GM18907 (cell line): Measurements from ENCODE around the gene NDUFA12.
"Not testable (repeated sequence)": the region's sequence is repeated elsewhere in the genome, so short reads cannot be mapped to it uniquely, and the experiment has no call there.

ENCODE experiments used
- ATAC-seq: cut with Tn5 transposase; IDR thresholded peaks from one replicate; pipeline ENCODE4 v1.9.1; 2021; ENCODE audit warnings: mild to moderate bottlenecking, moderate library complexity; ENCODE audit not compliant: unreplicated experiment

Gene NDUFA12

DNA sequence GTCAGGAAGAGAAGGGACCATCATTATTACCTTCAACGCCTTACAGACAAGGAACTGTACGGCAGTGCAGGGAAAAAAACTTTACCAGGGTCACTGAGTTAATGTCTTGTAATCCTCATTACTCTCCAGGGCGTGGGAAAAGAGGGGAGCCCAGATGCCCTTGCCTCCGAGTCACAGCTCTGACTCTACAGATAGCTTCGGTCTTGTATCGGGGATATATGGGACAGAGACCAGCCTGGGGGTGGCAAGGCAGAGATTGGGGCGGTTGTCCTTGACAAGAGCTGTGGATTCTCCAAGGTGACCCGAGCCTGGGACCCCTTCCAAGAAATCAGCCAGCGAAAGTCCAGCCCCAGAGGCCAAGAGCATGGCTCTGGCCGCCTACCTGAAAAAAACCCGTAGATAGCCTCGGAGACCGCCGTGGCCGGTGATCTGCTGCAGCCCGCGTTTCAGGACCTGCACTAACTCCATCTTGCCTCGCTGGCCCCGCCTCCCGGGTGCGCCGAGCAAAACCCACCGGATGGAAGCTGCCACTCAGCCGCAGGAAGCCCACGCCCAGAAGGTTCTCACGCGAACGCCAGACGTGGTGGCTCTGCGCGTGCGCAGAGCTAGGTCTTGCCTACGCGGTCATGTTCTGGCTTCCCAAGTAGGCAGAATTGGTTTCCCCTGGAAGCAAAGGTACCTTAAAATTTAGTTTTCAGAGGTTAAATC is at the start of gene NDUFA12:
TSS of gene NDUFA12 (minus strand) at position 485 of the 708 bp plus-strand sequence. CDS start at position 468, 17 bp downstream.
- peak; percentile 99 for ATAC-seq

GRCh38 chr12:95051241-95051640 is 47.7 kb upstream of the NDUFA12 start:
- ATAC-seq = no peak

- ATAC-seq = no peak
These were observed 34.4 kb upstream of the NDUFA12 start for GRCh38 chr12:95037906-95038305.

DNA sequence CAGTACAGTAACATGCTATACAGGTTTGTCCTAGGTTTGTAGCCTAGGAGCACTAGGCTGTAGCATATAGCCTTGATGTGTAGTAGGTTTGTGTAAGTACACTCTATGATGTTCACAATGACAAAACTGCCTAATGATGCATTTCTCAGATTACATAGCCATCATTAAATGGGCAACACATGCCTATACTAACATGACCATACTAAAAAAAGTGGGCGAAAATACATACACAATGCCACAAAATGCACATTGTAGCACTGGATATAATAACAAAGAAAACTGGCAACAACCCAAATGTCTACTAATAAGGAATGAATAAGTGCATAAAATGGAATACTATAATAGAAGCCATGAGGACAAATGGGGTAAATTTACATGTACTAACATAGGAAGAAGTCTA is 31.3 kb upstream of the NDUFA12 start:
- no peak for ATAC-seq

DNA sequence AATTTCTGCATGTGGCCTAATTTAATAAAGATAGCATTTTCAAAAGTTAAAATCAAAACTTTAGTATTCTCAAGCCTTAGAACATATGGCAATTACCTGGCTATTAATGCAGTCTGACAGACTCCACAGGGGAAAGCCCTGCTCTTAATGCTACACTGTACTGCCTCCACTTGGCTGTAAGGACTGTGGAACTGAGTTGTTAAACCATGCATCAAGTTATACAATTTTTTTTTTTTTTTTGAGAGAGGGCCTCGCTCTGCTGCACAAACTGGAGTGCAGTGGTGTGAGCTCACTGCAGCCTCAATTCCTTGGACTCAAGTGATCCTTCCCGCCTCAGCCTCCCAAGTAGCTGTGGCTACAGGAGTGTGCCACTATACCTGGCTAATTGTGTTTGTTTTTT is 19.0 kb upstream of the NDUFA12 start:
- ATAC-seq = no peak

DNA sequence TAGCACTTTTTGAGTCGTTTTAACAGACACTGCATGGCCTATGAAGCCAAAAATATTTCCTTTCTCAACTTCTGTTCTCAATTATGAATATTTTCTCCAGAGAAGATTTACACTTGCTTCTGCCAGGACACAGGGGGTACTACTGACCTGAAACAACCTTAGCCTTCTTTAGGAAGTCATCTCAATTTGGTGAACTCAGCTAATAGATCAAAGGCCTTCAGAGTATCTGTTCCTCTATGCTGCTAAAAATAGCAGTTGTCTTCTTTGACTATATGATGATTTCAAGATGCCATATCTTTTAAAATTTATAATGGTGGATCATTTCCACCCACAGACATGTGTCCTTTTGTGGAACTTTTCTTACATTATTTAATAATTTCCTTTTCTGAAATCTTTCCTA is 14.0 kb upstream of the NDUFA12 start:
- ATAC-seq = no peak

- no peak for ATAC-seq
These were observed 12.6 kb upstream of the NDUFA12 start for GRCh38 chr12:95016120-95016519.

GRCh38 chr12:95014554-95014953 is 11.1 kb upstream of the NDUFA12 start:
- no peak for ATAC-seq

GRCh38 chr12:95006206-95006605 is 2.7 kb upstream of the NDUFA12 start:
- no peak for ATAC-seq

DNA sequence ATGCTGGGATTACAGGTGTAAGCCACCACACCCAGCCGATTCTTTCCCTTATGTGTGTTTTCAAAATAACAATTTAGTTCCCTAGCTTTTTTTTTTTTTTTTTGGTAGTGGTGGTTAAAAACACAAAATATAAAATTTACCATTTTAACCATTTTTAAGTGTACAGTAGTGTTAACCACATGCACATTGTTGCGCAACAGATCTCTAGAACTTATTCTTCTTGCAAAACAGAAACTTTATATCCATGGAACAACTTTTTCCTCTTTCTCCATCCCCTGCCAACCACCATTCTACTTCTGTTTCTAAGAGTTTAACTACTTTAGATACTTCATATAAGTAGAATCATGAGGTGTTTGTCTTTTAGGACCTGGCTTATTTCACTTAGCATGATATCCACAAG is 1.1 kb upstream of the NDUFA12 start:
- no peak for ATAC-seq

DNA sequence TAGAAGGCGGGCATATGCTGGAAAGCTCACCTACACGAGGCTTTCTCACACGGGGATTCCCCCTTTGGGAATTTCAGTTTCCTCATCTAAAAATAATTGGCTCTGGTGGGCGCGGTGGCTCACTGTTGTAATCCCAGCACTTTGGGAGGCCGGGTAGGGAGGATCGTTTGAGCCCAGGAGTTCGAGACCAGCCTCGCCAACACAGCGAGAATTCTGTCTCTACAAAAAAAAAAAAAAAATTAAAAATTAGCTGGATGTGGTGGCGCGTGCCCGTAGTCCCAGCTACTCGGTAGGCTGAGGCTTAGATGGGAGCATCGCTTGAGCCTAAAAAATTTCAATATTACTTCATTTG is 400 bp upstream of the NDUFA12 start:
- ATAC-seq = peak; percentile 2

DNA sequence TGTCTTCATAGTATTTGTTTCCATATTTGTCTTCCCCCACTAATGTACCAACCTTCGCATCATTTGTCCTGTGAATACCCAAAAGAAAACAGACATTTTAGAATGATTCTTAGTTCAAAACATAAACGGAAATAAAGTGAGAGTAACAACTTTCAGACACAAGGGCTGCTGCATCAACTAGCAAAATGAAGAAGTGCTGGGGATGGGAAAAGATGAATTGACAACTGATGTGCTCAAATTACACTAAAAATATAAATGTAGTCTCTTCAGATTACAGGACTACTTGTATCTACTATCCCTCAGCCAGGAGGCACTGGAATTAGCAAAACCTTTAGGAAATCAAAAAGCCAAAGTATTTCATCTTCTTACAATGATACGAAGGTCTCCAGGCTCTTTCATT is 743 bp downstream of the NDUFA12 start:
- no peak for ATAC-seq

GRCh38 chr12:94998326-94998725 is 5.2 kb downstream of the NDUFA12 start:
- ATAC-seq = no peak

- no peak for ATAC-seq
These were observed 5.8 kb downstream of the NDUFA12 start for GRCh38 chr12:94997726-94998125.

DNA sequence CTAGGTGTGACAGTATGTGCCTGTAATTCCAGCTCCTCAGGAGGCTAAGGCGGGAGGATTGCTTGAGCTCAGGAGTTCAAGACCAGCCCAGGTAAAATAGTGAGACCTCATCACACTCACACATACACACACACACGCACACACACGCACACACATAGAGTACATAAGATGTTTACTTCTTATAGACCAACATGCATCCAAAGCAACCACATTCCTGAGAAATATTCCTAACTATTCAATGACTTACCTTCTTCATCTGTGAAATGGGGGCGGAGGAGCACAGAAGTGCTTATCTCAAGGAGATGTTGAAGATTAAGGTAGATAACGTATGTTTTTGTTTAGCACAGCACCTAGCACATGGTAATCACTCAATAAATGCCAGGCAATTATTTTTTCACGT is 6.4 kb downstream of the NDUFA12 start:
- ATAC-seq = no peak

DNA sequence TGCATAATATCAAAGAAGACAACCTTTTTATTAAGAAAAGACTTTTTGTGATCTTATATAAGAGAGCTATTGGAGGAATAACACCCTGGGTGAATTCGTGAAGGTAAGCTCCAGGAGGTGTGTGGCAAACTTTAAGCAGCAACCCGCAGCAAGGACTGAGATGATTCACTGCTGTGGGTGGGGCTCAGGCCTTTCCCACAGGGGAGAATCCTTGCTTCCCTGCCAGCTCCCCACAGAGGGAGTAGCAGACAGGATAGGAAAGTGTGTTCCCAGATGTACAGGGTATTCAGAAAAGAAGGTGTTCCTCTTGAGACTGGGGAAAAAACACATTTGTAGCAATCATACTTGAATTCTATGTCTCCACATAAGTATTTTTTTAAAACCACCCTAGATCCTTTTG is 9.2 kb downstream of the NDUFA12 start:
- ATAC-seq = no peak

DNA sequence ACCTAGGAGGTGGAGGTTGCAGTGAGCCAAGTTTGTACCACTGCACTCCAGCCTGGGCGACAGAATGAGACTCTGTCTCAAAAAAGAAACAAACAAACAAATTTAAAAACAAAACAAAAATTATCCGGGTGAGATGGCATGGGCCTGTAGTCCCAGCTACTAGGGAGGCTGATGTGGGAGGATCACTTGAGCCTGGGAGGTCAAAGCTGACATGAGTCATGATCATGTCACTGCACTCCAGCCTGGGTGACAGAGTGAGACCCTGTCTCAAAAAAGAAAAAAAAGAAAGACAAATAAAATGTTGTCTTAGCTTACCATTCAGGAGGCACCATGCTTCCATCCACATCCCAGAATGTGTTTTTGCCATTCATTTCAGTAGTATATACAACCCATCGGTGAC is 9.6 kb downstream of the NDUFA12 start:
- ATAC-seq = not testable (repeated sequence)

- ATAC-seq = no peak
These were observed 13.3 kb downstream of the NDUFA12 start for GRCh38 chr12:94990222-94990621.

DNA sequence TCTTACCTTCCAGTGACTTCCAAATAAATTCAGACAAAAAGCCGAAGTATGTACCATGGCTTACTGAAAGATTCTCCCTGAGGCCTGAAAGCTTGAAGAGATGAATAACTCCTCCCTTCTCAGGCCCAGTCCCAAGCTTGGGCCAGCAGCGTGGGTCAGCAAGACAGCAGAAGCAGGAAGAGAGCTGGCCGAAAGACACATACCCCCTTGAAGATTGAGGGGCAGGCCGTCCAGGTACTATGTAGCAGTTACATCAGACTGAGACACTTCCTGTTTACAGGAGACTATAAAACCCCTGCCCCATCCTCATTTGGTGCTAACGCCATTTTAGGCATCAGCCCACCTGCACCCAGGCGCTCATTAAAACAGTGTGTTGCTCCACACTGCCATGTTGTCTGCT is 15.0 kb downstream of the NDUFA12 start:
- no peak for ATAC-seq

- no peak for ATAC-seq
These were observed 15.7 kb downstream of the NDUFA12 start for GRCh38 chr12:94987801-94988200.

DNA sequence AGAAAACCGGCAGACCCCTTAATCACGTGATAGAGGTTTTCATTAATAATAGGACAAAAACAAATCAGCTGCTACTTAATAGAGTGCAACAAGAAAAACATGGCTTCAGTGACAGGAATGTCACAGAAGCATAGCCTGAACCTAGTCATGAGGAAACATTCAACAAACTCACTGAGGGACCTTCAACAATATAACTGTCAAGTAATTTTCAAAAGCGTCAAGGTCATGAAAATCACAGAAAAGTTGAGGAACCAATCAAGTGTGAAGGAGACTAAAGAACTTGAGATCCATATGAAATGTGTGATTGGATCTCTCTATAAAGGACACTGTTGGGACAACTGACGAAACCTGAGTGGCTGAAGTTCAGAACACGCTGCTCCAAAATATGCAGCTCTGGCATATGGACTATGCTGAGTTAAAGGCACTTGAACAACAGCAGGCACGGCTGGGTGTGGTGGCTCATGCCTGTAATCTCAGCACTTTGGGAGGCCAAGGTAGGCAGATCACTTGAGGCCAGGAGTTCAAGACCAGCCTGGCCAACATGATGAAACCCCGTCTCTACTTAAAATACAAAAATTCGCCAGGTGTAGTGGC is 16.3 kb downstream of the NDUFA12 start:
- no peak for ATAC-seq

GRCh38 chr12:94985099-94985498 is 18.4 kb downstream of the NDUFA12 start:
- not testable (repeated sequence) for ATAC-seq

GRCh38 chr12:94983321-94983720 is 20.2 kb downstream of the NDUFA12 start:
- ATAC-seq = no peak
